Dermis blood vessel endothelial cell (primary cell): ENCODE measurements around the gene TRIM49C. TPM values are rescaled to one million over a fixed set of nuclear protein-coding genes. Genes with fewer than 3 reads are reported as not detected.
"Not testable (repeated sequence)": the region's sequence is repeated elsewhere in the genome, so short reads cannot be mapped to it uniquely, and the experiment has no call there.

Source experiments
- DNase-seq: peaks from one replicate; pipeline ENCODE4 v3.0.0; 2010
- total RNA-seq: library from RNA; depleted of rRNA; stranded (reverse); fragments of >200 nt; gene quantifications from 2 replicates; pipeline ENCODE4 v1.2.3, GENCODE V29; 2014

TRIM49C gene
- total RNA-seq = not detected in 2 replicates

- not testable (repeated sequence) for DNase-seq
These were observed at the start of gene TRIM49C for GRCh38 chr11:90030806-90031205. TRIM49C (plus strand) TSS chr11:90031106; CDS start chr11:90035212, 4,106 bp downstream.

GRCh38 chr11:90024184-90024583 is 6.7 kb upstream of the TRIM49C start:
- not testable (repeated sequence) for DNase-seq

GRCh38 chr11:90051591-90052209 is 20.8 kb downstream of the TRIM49C start:
- not testable (repeated sequence) for DNase-seq

- DNase-seq = not testable (repeated sequence)
These were observed 21.4 kb downstream of the TRIM49C start for GRCh38 chr11:90052311-90052710.

GRCh38 chr11:90053545-90053944 is 22.6 kb downstream of the TRIM49C start:
- DNase-seq = not testable (repeated sequence)

GRCh38 chr11:90085650-90086049 is 54.7 kb downstream of the TRIM49C start, which contains the start of gene UBTFL1:
UBTFL1 (plus strand) TSS chr11:90085950; CDS start chr11:90085950, 0 bp downstream.
- DNase-seq = not testable (repeated sequence)

- not testable (repeated sequence) for DNase-seq
These were observed 57.8 kb downstream of the TRIM49C start for GRCh38 chr11:90088731-90089130.

Other genes starting within 250 kb of the TRIM49C start
- under 0.01 TPM in 1 of 2 replicates, not detected in the other for gene TRIM49, start 222.5 kb upstream of the TRIM49C start, total RNA-seq
- not detected in 2 replicates for gene TRIM64B, start 152.6 kb upstream of the TRIM49C start, total RNA-seq
- 0.17 TPM in 1 of 2 replicates, not detected in the other for gene TRIM49D1, start 108.9 kb upstream of the TRIM49C start, total RNA-seq
- not detected in 2 replicates for gene TRIM49D2, start 107.0 kb upstream of the TRIM49C start, total RNA-seq
- not detected in 2 replicates for gene TRIM64, start 65.1 kb upstream of the TRIM49C start, total RNA-seq
- gene UBTFL1, start 54.8 kb downstream of the TRIM49C start, total RNA-seq = not detected in 2 replicates
- 0.33 and 0.68 TPM in 2 replicates for gene NAALAD2, start 103.6 kb downstream of the TRIM49C start, total RNA-seq
- gene CHORDC1, start 191.9 kb downstream of the TRIM49C start, total RNA-seq = 34.2 and 46.1 TPM in 2 replicates